ENCODE data around the gene ZBTB44.
"Not testable (repeated sequence)": the region's sequence is repeated elsewhere in the genome, so short reads cannot be mapped to it uniquely, and the experiment has no call there.

Gene ZBTB44

GRCh38 chr11:130198292-130198691, 116.4 kb downstream of the ZBTB44 start:
- no peak for DNase-seq (ENCODE audit: low spot score)

DNA sequence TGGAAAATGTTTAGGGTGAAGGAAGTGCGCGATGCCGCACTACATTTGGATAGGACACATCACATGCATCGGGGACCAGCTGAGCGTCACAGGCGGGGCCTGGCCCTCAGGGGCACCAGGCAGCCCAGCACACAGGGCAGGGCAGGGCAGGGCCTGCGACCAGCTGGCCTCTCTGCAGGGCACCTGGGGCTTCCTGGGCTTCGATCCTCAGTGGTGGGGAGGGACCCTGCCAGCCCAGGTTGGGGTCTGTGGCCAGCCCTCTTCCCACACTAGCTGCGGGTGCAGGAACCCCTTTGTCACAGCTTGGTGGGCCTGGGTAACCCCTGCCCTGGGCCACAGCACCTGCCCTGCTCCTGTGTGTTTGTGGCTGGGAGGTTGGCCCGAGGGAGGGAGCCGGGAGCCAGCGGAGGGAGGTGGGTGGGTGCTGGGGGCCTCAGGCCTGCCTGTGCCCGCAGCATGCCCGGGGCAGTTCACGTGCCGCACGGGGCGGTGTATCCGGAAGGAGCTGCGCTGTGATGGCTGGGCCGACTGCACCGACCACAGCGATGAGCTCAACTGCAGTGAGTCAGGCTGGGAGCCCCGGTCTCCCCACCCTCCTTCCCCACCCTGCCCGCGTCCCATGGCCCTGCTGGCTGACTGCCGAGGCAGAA, 117.2 kb downstream of the ZBTB44 start:
- DNase-seq (ENCODE audit: low spot score), result no peak

- no peak for DNase-seq (ENCODE audit: low spot score)
Measured at GRCh38 chr11:130194241-130195023, 120.3 kb downstream of the ZBTB44 start.

DNA sequence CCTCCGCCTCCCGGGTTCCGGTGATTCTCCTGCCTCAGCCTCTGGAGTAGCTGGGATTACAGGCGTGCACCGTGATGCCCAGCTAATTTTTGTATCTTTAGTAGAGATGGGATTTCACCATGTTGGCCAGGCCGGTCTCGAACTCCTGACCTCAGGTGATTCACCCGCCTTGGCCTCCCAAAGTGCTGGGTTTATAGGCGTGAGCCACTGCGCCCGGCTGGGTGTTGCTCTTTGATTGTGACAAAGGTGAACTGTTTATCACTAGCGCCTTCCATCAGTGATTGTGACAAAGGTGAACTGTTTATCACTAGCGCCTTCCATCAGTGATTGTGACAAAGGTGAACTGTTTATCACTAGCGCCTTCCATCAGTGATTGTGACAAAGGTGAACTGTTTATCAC, 121.2 kb downstream of the ZBTB44 start:
- DNase-seq (ENCODE audit: low spot score), result not testable (repeated sequence)

DNA sequence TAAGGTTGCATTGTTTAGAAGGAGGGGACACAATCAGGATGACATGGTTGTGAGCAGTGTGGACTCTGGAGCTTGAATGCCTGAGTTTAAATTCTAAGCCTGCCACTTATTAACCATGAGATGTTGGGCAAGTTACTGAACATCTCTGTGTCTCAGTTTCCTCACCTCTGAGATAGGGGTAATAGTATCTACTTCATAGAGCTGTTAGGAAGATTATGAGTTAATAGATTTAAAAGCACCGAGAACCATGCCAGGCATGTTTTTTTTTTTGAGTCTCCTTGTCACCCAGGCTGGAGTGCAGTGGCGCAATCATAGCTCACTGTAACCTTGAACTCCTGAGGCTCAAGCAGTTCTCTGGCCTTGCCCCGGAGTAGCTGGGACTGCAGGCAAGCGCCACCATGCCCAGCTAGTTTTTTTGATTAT, 121.9 kb downstream of the ZBTB44 start:
- DNase-seq (ENCODE audit: low spot score), result no peak

DNA sequence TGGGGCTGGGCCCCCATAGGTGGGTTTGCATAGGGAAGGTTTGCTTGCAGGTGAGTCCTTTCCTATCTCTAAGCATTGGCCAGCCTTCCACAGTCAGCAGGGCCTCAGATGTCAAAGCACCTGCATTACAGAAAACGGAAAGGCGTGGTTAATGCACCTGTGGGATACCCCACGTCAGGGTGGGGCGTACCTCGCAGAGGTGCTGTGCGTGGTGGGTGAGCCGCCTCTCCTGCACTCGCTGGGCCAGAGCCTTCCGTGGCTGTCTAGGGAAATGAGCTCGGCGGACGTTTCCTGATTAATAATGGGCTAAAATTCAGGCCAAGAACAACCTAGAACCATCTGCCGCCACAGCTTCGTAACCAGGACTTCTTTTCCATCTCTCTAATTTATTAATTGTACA, 122.8 kb downstream of the ZBTB44 start:
- no peak for DNase-seq (ENCODE audit: low spot score)

- DNase-seq (ENCODE audit: low spot score), result no peak
Measured at GRCh38 chr11:130190371-130190881, 124.3 kb downstream of the ZBTB44 start.

- DNase-seq (ENCODE audit: low spot score), result no peak
Measured at GRCh38 chr11:130189492-130190210, 125.1 kb downstream of the ZBTB44 start.

DNA sequence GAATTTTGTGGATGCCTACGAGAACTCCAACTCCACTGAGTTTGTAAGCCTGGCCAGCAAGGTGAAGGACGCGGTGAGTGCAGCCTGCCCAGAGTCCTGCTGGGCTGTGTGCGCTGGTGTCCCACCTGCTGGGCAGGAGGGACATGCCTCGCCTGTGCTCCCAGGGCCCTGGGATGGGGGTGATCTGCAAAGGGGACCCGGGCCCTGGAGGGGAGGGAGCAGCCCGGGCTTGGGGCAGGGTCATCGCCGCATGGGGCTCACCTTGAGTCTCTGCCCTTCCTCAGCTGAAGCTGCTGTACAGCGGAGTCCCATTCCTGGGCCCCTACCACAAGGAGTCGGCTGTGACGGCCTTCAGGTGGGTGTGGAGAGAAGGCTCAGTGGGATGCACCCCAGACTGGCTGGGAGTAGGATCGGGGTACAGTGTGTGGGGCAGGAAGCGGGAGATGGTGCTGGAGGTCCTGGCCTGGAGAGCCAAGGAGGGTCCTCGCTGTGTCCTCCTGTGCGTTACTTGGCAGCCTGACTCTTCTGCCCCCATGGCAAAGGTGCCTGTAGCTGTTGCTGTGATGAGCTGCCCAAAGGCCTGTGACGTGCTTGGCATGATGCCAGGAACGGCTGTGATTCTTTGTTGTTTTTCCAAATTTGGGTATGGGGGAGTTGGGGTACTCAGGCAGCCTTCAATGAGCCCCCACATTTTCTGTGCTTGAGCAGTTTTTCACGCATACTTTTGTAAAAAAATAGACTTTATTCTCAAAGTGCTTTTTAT, 126.0 kb downstream of the ZBTB44 start:
- no peak for DNase-seq (ENCODE audit: low spot score)

DNA sequence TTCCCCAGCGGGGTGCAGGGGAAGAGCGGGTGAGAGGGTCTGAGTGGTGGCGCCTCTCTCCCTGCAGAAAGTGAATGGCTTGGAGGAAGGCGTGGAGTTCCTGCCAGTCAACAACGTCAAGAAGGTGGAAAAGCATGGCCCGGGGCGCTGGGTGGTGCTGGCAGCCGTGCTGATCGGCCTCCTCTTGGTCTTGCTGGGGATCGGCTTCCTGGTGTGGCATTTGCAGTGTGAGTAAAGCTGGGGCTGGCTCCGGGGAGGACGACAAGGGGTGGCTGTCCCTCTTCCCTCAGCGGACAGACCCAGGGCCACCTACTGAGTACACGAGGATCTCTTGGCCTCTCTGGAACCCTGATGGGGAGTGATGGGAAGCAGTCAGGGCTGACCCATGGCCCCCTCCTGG, 126.7 kb downstream of the ZBTB44 start:
- no peak for DNase-seq (ENCODE audit: low spot score)

DNA sequence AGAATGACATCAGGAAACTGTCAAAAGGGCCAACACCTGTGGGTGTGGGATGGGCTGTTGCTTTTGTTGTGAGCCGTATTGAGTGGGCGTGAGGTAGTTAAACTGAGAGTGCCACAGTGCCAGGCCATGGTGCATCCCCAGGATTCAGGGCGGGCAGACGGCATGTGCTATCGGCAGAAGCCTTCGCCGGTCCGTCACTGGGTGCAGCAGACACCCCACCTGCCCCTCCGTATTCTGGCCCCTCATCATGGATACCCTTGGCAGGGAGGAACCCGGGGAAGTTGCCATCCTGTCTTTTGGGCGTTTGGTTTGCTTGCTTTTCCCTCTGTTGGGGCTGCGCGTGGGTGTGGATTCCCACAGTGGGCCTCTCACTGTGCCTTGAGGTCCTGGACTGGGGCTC, 127.6 kb downstream of the ZBTB44 start:
- DNase-seq (ENCODE audit: low spot score), result no peak

DNA sequence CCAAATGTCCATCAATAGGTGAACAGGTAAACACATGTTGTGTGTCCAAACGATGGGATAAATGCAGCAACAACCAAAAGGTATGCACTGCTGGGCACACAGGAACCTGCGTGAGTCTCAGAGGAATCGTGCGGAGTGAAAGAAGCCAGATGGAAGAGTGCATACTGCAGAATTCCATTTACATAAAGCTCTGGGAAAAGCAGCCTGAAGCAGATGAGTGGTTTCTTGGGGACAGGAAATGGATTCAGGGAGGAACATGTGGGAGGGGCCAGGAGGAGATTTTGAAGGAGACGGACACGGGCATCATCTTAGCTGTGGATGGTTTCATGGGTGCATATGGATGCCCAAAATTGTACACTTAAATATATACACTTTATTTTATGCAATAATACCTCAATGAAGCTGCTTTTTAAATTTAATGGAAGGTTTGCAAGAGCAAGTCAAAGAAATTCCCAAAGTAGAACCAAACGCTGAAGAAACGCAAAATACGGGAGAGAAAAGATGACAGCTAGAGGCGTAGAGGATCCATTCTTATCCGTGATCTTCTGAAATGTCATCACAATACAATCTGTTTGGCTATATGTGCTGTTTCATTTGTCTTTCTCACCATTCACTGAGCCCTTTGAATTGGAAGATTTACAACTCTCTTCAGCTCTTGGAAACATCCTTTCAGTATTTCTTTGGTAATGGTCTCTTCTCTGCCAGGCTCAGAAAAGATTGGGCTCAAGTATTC, 130.7 kb downstream of the ZBTB44 start:
- no peak for DNase-seq (ENCODE audit: low spot score)

- no peak for DNase-seq (ENCODE audit: low spot score)
Measured at GRCh38 chr11:130181295-130182272, 133.1 kb downstream of the ZBTB44 start.

GRCh38 chr11:130180896-130181294, 133.8 kb downstream of the ZBTB44 start:
- DNase-seq (ENCODE audit: low spot score), result no peak

DNA sequence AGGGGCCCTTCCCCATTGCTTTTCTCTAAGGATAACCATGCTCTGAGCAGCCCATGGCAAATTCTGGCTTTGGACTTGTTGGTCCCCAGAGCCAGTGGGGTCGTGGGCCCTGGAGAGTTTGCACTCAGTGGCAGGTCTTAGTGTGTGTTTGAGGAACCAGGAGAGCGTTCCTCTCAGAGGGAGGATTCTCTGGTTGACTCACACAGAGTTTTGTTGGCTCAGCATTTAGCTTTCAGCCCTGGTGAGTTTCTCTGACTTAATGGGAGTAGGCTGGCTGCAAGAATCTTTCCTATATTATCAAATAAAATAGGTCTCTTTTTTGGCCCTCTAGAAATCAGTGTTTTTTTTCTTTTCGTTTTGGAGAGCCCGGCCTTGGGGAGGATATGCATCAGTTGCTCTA, 134.2 kb downstream of the ZBTB44 start:
- DNase-seq (ENCODE audit: low spot score), result no peak

- no peak for DNase-seq (ENCODE audit: low spot score)
Measured at GRCh38 chr11:130179396-130180306, 135.1 kb downstream of the ZBTB44 start.

- DNase-seq (ENCODE audit: low spot score), result no peak
Measured at GRCh38 chr11:130178441-130179339, 136.0 kb downstream of the ZBTB44 start.

- DNase-seq (ENCODE audit: low spot score), result no peak
Measured at GRCh38 chr11:130177782-130178181, 136.9 kb downstream of the ZBTB44 start.

Measured in kidney capillary endothelial cell (primary cell).